GM18526 (cell line): ENCODE measurements around the gene CDCP2.

ENCODE experiments used
- POLR2A ChIP-seq: IDR thresholded peaks from 3 replicates; pipeline ENCODE4 v1.6.1; 2011; ENCODE audit not compliant: insufficient read length; ENCODE audit errors: extremely low read depth

The CDCP2 gene

GRCh38 chr1:54153535-54154439, 987 bp upstream of the CDCP2 start:
- no peak for TF ChIP-seq POLR2A

DNA sequence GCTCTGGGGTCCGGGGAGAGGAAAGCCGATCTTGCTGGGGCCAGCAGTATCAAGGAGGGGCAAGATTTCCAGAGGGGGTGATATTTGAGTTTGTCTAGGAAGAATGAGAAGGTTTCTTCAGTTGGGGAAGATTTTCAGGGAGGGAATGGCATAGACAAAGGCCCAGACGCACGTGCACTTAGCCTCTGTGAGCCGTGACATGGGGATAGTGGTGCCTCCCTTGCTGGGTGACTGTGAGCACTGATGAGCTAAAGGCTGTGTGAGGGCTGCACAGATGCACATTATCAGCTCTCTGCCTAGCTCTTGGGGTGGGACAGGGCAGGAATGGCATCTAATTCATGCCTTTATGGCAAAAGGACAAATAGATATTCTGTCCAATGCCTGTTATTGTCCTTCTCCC, 1.8 kb downstream of the CDCP2 start:
- TF ChIP-seq POLR2A = no peak

- no peak for TF ChIP-seq POLR2A
Measured at GRCh38 chr1:54149734-54150133, 3.1 kb downstream of the CDCP2 start.

DNA sequence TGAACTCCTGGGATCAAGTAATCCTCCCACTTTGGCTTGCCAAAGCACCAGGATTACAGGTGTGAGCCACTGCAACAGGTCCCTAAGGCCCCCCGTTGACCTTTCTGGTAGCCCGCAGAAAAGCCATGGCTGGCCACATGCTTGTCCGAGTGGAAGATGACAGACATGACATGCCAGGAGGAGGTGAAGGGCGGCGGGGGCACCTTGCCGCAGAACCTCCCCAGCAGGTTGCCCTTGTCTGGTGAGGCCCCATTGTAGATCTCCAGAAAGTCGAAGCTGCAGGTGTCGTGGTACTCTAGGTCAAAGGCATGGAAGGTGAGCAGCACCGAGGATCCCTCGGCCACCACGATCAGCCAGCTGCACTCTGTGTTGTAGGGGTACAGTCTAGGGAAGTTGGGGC, 8.4 kb downstream of the CDCP2 start:
- TF ChIP-seq POLR2A = no peak

GRCh38 chr1:54142146-54142900, 10.5 kb downstream of the CDCP2 start:
- no peak for TF ChIP-seq POLR2A

DNA sequence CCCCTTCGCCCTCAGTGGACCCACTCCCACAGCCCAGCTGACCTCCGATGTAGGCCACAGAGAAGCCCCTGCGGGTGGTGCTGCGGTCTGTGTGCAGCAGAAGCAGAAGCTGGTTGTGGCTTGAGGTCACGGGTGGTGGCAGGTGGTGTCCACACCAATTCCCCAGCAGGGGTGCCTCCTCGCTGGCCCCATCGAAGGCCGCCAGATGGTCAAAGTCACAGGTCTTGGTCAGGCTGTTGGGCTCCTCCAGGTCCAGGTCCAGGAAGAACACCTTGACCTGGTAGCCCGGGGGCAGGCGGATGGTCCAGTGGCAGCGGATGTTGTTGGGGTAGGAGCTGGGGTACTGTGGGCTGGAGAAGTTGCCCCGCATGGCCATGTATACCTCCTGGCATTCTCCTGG, 13.1 kb downstream of the CDCP2 start:
- no peak for TF ChIP-seq POLR2A

- TF ChIP-seq POLR2A = no peak
Measured at GRCh38 chr1:54138994-54139393, 13.8 kb downstream of the CDCP2 start.

GRCh38 chr1:54137534-54138061, 15.2 kb downstream of the CDCP2 start:
- TF ChIP-seq POLR2A = no peak

- no peak for TF ChIP-seq POLR2A
Measured at GRCh38 chr1:54136963-54137533, 15.8 kb downstream of the CDCP2 start.

DNA sequence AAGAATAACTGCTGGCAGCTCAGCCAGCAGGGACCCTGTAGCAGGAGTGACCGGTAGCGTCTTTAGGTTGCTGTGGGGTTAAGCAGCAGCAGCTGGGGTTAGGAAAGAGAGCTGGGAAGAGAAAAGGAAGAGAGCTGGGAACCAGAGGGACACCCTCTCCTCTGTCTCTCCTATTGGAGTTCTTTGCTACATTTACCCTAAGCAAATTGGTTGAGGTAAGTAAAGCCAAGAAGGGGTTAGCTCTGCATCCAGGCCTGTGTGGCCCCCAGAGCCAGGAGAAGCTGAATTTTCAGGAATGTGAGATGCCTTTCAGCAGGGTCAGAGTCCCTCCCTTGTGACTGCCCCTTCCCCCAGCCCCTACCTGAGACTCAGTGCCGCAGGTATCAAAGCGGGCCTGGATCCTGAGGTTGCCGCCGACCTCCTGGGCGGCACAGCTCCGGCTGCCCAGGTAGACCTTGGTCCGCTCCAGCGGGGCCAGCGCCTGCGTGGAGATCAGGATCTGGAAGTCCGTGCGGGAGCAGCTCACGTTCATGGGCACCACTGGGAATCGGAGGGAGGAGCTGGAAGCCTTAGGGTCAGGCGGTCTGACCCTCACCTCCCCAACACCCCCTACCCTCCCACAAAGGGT, 16.4 kb downstream of the CDCP2 start:
- no peak for TF ChIP-seq POLR2A

- TF ChIP-seq POLR2A = no peak
Measured at GRCh38 chr1:54135436-54136120, 17.2 kb downstream of the CDCP2 start.

DNA sequence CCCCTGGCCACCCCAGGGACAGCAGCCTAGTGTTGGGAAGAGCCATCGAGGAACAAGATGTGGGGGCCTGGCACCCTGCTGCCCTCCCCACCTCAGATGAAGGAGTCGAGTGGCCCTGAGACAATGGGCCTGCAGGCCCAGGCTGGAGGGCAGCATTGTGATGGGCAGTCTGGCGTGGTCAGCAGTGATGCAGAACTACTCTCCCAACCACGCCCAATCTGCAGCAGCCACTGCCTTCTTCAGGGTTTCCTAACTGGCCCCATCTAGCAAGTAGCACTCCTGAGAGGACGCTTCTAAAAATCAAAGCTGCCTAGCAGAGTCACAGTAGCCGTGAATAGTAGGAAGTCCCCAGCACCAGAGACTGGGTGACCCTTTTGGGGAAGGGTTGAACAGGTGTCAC, 18.5 kb downstream of the CDCP2 start:
- no peak for TF ChIP-seq POLR2A

DNA sequence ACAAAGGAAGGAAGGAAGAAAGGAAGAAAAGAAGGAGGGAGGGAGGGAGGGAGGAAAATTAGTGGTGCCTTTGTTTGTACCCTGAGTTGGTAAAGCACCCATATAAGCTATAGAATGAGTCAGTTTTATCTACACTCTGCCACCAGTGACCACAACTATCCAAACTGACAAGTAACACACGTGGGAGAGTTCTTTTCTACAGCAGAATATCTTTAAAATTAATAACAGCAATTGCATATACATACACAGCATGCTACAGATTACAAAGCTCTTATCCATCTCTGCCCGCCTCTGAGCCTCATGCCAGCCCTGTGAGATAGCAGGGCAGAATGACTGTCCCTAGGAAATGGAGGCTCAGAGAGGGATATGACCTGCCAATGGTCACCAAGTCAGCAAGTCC, 20.3 kb downstream of the CDCP2 start:
- TF ChIP-seq POLR2A = no peak

GRCh38 chr1:54131419-54131818, 21.4 kb downstream of the CDCP2 start:
- no peak for TF ChIP-seq POLR2A

GRCh38 chr1:54129858-54130257, 22.9 kb downstream of the CDCP2 start:
- TF ChIP-seq POLR2A = no peak
